Measurements from ENCODE around the gene ST6GALNAC1. TPM values are rescaled to one million over a fixed set of nuclear protein-coding genes. Genes with fewer than 3 reads are reported as not detected.
A peak's percentile ranks its signal among the peaks of the same experiment; 100 is the strongest.

ST6GALNAC1 gene
- total and polyA plus RNA-seq, 4 donors: 0.16 to 2.1 (median 0.21) TPM; not detected in 1

DNA sequence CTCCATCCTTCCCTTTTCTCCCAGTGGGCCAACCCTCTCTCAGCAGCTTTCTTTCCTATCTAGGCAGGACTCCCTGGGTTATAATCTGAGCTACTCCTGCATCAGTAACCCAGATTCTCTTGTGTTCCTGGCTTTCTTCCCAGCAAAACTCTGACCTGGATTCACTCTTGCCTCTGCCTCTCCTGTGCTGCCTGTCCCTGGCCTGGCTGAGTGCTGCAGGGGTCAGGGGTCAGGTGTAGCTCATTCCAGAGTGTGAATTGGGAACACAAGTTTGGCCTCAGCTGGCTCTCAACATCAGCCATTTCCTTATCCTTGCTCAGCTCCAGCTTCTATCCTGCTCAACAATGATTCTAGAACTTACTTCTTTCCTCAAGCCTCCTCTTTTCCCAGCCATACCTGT is 55.4 kb downstream of the ST6GALNAC1 start:
- TF ChIP-seq, protein P1, sequence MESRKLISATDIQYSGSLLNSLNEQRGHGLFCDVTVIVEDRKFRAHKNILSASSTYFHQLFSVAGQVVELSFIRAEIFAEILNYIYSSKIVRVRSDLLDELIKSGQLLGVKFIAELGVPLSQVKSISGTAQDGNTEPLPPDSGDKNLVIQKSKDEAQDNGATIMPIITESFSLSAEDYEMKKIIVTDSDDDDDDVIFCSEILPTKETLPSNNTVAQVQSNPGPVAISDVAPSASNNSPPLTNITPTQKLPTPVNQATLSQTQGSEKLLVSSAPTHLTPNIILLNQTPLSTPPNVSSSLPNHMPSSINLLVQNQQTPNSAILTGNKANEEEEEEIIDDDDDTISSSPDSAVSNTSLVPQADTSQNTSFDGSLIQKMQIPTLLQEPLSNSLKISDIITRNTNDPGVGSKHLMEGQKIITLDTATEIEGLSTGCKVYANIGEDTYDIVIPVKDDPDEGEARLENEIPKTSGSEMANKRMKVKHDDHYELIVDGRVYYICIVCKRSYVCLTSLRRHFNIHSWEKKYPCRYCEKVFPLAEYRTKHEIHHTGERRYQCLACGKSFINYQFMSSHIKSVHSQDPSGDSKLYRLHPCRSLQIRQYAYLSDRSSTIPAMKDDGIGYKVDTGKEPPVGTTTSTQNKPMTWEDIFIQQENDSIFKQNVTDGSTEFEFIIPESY (IDR thresholded peaks at IDR 0.05): peak; percentile 54
- TF ChIP-seq, protein P2, sequence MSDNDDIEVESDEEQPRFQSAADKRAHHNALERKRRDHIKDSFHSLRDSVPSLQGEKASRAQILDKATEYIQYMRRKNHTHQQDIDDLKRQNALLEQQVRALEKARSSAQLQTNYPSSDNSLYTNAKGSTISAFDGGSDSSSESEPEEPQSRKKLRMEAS (IDR thresholded peaks at IDR 0.05): no peak
- TF ChIP-seq RAD21 (IDR thresholded peaks at IDR 0.05) (peak; percentile 39 to 64), FOXA2 (IDR thresholded peaks at IDR 0.05) (peak; percentile 33), SP1 (IDR thresholded peaks at IDR 0.05) (peak; percentile 66), NR2F2 (IDR thresholded peaks at IDR 0.05) (peak; percentile 82), HNF4G (IDR thresholded peaks at IDR 0.05) (peak; percentile 38), FOXA1 (IDR thresholded peaks at IDR 0.05) (peak; percentile 35), EGR1 (IDR thresholded peaks at IDR 0.05; ENCODE audit: low read depth in 2 of 2) (no peak), RXRA (IDR thresholded peaks at IDR 0.05) (peak; percentile 92 to 94), GABPA (IDR thresholded peaks at IDR 0.05 in 1 of 2, conservative IDR thresholded peaks at IDR 0.05 in 1 of 2) (no peak), TAF1 (conservative IDR thresholded peaks at IDR 0.05) (no peak), YY1 (IDR thresholded peaks at IDR 0.05) (peak; percentile 27), HNF4A (conservative IDR thresholded peaks at IDR 0.05) (peak; percentile 80 to 82), JUND (IDR thresholded peaks at IDR 0.05) (peak in 1 of 2 donors; percentile 63)
- TF ChIP-seq, protein P3, sequence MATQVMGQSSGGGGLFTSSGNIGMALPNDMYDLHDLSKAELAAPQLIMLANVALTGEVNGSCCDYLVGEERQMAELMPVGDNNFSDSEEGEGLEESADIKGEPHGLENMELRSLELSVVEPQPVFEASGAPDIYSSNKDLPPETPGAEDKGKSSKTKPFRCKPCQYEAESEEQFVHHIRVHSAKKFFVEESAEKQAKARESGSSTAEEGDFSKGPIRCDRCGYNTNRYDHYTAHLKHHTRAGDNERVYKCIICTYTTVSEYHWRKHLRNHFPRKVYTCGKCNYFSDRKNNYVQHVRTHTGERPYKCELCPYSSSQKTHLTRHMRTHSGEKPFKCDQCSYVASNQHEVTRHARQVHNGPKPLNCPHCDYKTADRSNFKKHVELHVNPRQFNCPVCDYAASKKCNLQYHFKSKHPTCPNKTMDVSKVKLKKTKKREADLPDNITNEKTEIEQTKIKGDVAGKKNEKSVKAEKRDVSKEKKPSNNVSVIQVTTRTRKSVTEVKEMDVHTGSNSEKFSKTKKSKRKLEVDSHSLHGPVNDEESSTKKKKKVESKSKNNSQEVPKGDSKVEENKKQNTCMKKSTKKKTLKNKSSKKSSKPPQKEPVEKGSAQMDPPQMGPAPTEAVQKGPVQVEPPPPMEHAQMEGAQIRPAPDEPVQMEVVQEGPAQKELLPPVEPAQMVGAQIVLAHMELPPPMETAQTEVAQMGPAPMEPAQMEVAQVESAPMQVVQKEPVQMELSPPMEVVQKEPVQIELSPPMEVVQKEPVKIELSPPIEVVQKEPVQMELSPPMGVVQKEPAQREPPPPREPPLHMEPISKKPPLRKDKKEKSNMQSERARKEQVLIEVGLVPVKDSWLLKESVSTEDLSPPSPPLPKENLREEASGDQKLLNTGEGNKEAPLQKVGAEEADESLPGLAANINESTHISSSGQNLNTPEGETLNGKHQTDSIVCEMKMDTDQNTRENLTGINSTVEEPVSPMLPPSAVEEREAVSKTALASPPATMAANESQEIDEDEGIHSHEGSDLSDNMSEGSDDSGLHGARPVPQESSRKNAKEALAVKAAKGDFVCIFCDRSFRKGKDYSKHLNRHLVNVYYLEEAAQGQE (IDR thresholded peaks at IDR 0.05): no peak
- TF ChIP-seq, protein P4, sequence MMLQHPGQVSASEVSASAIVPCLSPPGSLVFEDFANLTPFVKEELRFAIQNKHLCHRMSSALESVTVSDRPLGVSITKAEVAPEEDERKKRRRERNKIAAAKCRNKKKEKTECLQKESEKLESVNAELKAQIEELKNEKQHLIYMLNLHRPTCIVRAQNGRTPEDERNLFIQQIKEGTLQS (IDR thresholded peaks at IDR 0.05): no peak
- TF ChIP-seq, protein P5, sequence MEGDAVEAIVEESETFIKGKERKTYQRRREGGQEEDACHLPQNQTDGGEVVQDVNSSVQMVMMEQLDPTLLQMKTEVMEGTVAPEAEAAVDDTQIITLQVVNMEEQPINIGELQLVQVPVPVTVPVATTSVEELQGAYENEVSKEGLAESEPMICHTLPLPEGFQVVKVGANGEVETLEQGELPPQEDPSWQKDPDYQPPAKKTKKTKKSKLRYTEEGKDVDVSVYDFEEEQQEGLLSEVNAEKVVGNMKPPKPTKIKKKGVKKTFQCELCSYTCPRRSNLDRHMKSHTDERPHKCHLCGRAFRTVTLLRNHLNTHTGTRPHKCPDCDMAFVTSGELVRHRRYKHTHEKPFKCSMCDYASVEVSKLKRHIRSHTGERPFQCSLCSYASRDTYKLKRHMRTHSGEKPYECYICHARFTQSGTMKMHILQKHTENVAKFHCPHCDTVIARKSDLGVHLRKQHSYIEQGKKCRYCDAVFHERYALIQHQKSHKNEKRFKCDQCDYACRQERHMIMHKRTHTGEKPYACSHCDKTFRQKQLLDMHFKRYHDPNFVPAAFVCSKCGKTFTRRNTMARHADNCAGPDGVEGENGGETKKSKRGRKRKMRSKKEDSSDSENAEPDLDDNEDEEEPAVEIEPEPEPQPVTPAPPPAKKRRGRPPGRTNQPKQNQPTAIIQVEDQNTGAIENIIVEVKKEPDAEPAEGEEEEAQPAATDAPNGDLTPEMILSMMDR (IDR thresholded peaks at IDR 0.05; ENCODE audit: low read depth, low read length, missing input control): no peak
- Histone ChIP-seq H3K36me3 (ENCODE audit: control insufficient read depth in 4 of 4, insufficient read depth in 3 of 4, low read depth in 1 of 4, low read length in 3 of 4) (no peaks in the 10 kb centered on the region), H3K27me3 (ENCODE audit: control insufficient read depth in 4 of 4, insufficient read depth in 4 of 4, low read length in 3 of 4) (no peaks in the 10 kb centered on the region), H3K4me1 (ENCODE audit: control insufficient read depth in 4 of 4, insufficient read depth in 4 of 4, low read length in 3 of 4) (peaks cover 7 to 26% (median 16%) of the 10 kb centered on the region in 4 donors), H3K9me3 (ENCODE audit: control insufficient read depth in 4 of 4, low read length in 3 of 4) (no peaks in the 10 kb centered on the region), H3K9ac (ENCODE audit: low read depth in 1 of 2, low read length in 2 of 2) (no peak overlapping the region), H3K27ac (ENCODE audit: low read depth in 1 of 2, low read length in 2 of 2) (no peak overlapping the region), H3K4me3 (ENCODE audit: low read depth in 1 of 3, low read length in 3 of 3) (no peak overlapping the region)
- DNase-seq (ENCODE audit: low spot score): no peak
